ENCODE results near the gene DCT.

Gene DCT

GRCh38 chr13:94400874-94401273, 78.6 kb downstream of the DCT start:
- Mint-ChIP-seq H3K4me3 (no peak overlapping the region), H3K27me3 (no peaks in the 10 kb centered on the region), H3K27ac (no peak overlapping the region), H3K9me3 (no peaks in the 10 kb centered on the region), H3K36me3 (ENCODE audit: low read depth) (no peaks in the 10 kb centered on the region), H3K4me1 (ENCODE audit: low read depth) (no peaks in the 10 kb centered on the region)
- intact Hi-C loops (cut with micrococcal nuclease) = no loop called here

GRCh38 chr13:94399812-94400211, 79.7 kb downstream of the DCT start:
- intact Hi-C loops (cut with micrococcal nuclease) = no loop called here
- H3K27me3 Mint-ChIP-seq = no peaks in the 10 kb centered on the region
- no peaks in the 10 kb centered on the region for H3K36me3 Mint-ChIP-seq (ENCODE audit: low read depth)
- no peak overlapping the region for H3K4me3 Mint-ChIP-seq
- no peak overlapping the region for H3K27ac Mint-ChIP-seq
- no peaks in the 10 kb centered on the region for H3K4me1 Mint-ChIP-seq (ENCODE audit: low read depth)
- H3K9me3 Mint-ChIP-seq = no peaks in the 10 kb centered on the region

- no peak overlapping the region for H3K27ac Mint-ChIP-seq
- intact Hi-C loops (cut with micrococcal nuclease) = no loop called here
- H3K36me3 Mint-ChIP-seq (ENCODE audit: low read depth) = no peaks in the 10 kb centered on the region
- no peaks in the 10 kb centered on the region for H3K4me1 Mint-ChIP-seq (ENCODE audit: low read depth)
- H3K27me3 Mint-ChIP-seq = no peaks in the 10 kb centered on the region
- H3K9me3 Mint-ChIP-seq = no peaks in the 10 kb centered on the region
- H3K4me3 Mint-ChIP-seq = no peak overlapping the region
These were observed 83.6 kb downstream of the DCT start for GRCh38 chr13:94395860-94396259.

GRCh38 chr13:94394723-94395122, 84.8 kb downstream of the DCT start:
- H3K9me3 Mint-ChIP-seq = no peaks in the 10 kb centered on the region
- H3K4me1 Mint-ChIP-seq (ENCODE audit: low read depth) = no peaks in the 10 kb centered on the region
- H3K36me3 Mint-ChIP-seq (ENCODE audit: low read depth) = no peaks in the 10 kb centered on the region
- intact Hi-C loops (cut with micrococcal nuclease) = no loop called here
- no peaks in the 10 kb centered on the region for H3K27me3 Mint-ChIP-seq
- no peak overlapping the region for H3K4me3 Mint-ChIP-seq
- no peak overlapping the region for H3K27ac Mint-ChIP-seq

GRCh38 chr13:94390881-94391280, 88.6 kb downstream of the DCT start:
- H3K36me3 Mint-ChIP-seq (ENCODE audit: low read depth) = no peaks in the 10 kb centered on the region
- H3K27ac Mint-ChIP-seq = no peak overlapping the region
- H3K9me3 Mint-ChIP-seq = no peaks in the 10 kb centered on the region
- intact Hi-C loops (cut with micrococcal nuclease) = no loop called here
- no peak overlapping the region for H3K4me3 Mint-ChIP-seq
- H3K4me1 Mint-ChIP-seq (ENCODE audit: low read depth) = no peaks in the 10 kb centered on the region
- H3K27me3 Mint-ChIP-seq = no peaks in the 10 kb centered on the region

GRCh38 chr13:94389604-94390351, 89.7 kb downstream of the DCT start:
- no peak overlapping the region for H3K4me3 Mint-ChIP-seq
- H3K36me3 Mint-ChIP-seq (ENCODE audit: low read depth) = no peaks in the 10 kb centered on the region
- no peaks in the 10 kb centered on the region for H3K27me3 Mint-ChIP-seq
- intact Hi-C loops (cut with micrococcal nuclease) = no loop called here
- H3K27ac Mint-ChIP-seq = no peak overlapping the region
- H3K9me3 Mint-ChIP-seq = no peaks in the 10 kb centered on the region
- no peaks in the 10 kb centered on the region for H3K4me1 Mint-ChIP-seq (ENCODE audit: low read depth)

- Mint-ChIP-seq H3K4me3 (no peak overlapping the region), H3K27me3 (no peaks in the 10 kb centered on the region), H3K36me3 (ENCODE audit: low read depth) (no peaks in the 10 kb centered on the region), H3K4me1 (ENCODE audit: low read depth) (no peaks in the 10 kb centered on the region), H3K9me3 (no peaks in the 10 kb centered on the region), H3K27ac (no peak overlapping the region)
- intact Hi-C loops (cut with micrococcal nuclease) = no loop called here
These were observed 92.4 kb downstream of the DCT start for GRCh38 chr13:94387047-94387446.
